GM23338 (cell line): ENCODE measurements around the gene ROGDI. TPM values are rescaled to one million over a fixed set of nuclear protein-coding genes. Genes with fewer than 3 reads are reported as not detected.
A peak's percentile ranks its signal among the peaks of the same experiment; 100 is the strongest.

Experiments used
- ATAC-seq: fragments of 200-7000 bp; cut with Tn5 transposase; 3 replicates; pipeline ENCODE4 v1.9.1; 2020
- DNase-seq: peaks from one replicate; pipeline ENCODE4 v3.0.0-alpha.2; 2015; ENCODE audit warnings: low spot score
- H2AFZ ChIP-seq: fragments of 200-600 bp; sonication (generic); 2 replicates; pipeline ENCODE4 v1.8.0; 2016; ENCODE audit warnings: antibody characterized with exemption, mild to moderate bottlenecking, moderate library complexity
- H3F3A ChIP-seq: fragments of 200-600 bp; sonication (generic); replicated peaks from 2 replicates; pipeline ENCODE4 v1.8.0; 2017; ENCODE audit warnings: antibody characterized with exemption, mixed run types, low read depth
- H3K27ac ChIP-seq: fragments of 200-600 bp; sonication (generic); 2 replicates; pipeline ENCODE4 v1.6.1; 2016; ENCODE audit warnings: low read depth
- H3K27me3 ChIP-seq: fragments of 200-600 bp; sonication (generic); 2 replicates; pipeline ENCODE4 v1.8.0; 2016; ENCODE audit warnings: mild to moderate bottlenecking, mixed run types, moderate library complexity; ENCODE audit not compliant: insufficient read depth
- H3K36me3 ChIP-seq: fragments of 200-600 bp; sonication (generic); 2 replicates; pipeline ENCODE4 v1.8.0; 2016; ENCODE audit warnings: mild to moderate bottlenecking; ENCODE audit not compliant: insufficient read depth
- H3K4me1 ChIP-seq: fragments of 200-600 bp; sonication (generic); 2 replicates; pipeline ENCODE4 v1.8.0; 2016; ENCODE audit warnings: mild to moderate bottlenecking, moderate library complexity; ENCODE audit not compliant: insufficient read depth
- H3K4me2 ChIP-seq: fragments of 200-600 bp; sonication (generic); 2 replicates; pipeline ENCODE4 v1.7.1; 2017; ENCODE audit warnings: mixed run types
- H3K4me3 ChIP-seq: fragments of 200-600 bp; sonication (generic); 2 replicates; pipeline ENCODE4 v1.6.1; 2016; ENCODE audit warnings: mixed run types
- H3K79me2 ChIP-seq: fragments of 200-600 bp; sonication (generic); replicated peaks from 2 replicates; pipeline ENCODE4 v1.8.0; 2017; ENCODE audit warnings: mild to moderate bottlenecking; ENCODE audit not compliant: insufficient read depth
- H3K9me2 ChIP-seq: fragments of 200-600 bp; sonication (generic); 2 replicates; pipeline ENCODE4 v1.8.0; 2017; ENCODE audit not compliant: insufficient read depth
- H4K20me1 ChIP-seq: fragments of 200-600 bp; sonication (generic); replicated peaks from 2 replicates; pipeline ENCODE4 v1.8.0; 2017; ENCODE audit warnings: mild to moderate bottlenecking; ENCODE audit not compliant: insufficient read depth
- H3K27ac Mint-ChIP-seq: 2 replicates; pipeline ENCODE4 v1.8.0; 2020; ENCODE audit warnings: inconsistent platforms, mild to moderate bottlenecking, moderate library complexity, mixed read lengths
- H3K27me3 Mint-ChIP-seq: 3 replicates; pipeline ENCODE4 v1.8.0; 2022; ENCODE audit warnings: low read depth, mild to moderate bottlenecking, moderate library complexity, mixed read lengths, inconsistent platforms; ENCODE audit not compliant: insufficient read depth, poor library complexity
- H3K36me3 Mint-ChIP-seq: 3 replicates; pipeline ENCODE4 v1.8.0; 2021; ENCODE audit warnings: low read depth, mild to moderate bottlenecking, inconsistent platforms, moderate library complexity, mixed read lengths
- H3K4me1 Mint-ChIP-seq: 3 replicates; pipeline ENCODE4 v1.8.0; 2020; ENCODE audit warnings: mild to moderate bottlenecking, inconsistent platforms, mixed read lengths
- H3K4me3 Mint-ChIP-seq: 3 replicates; pipeline ENCODE4 v1.8.0; 2021; ENCODE audit warnings: moderate library complexity, mild to moderate bottlenecking, inconsistent platforms, mixed read lengths
- H3K9me3 Mint-ChIP-seq: 3 replicates; pipeline ENCODE4 v1.8.0; 2020; ENCODE audit warnings: moderate library complexity, mild to moderate bottlenecking, inconsistent platforms, mixed read lengths
- CREB1 ChIP-seq: fragments of 250-450 bp; sonication (Bioruptor Pico); IDR thresholded peaks from 2 replicates; pipeline ENCODE4 v1.5.0; 2020; ENCODE audit warnings: low read depth, mild to moderate bottlenecking, moderate library complexity
- EZH2 ChIP-seq: fragments of 200-600 bp; sonication (generic); IDR thresholded peaks from one replicate; pipeline ENCODE4 v1.8.0; 2017; ENCODE audit warnings: antibody characterized with exemption, mild to moderate bottlenecking, low read depth; ENCODE audit not compliant: unreplicated experiment
- EZH2phosphoT487 ChIP-seq: fragments of 200-600 bp; sonication (generic); IDR thresholded peaks from one replicate; pipeline ENCODE4 v1.8.1; 2018; ENCODE audit warnings: antibody characterized with exemption; ENCODE audit not compliant: unreplicated experiment
- ZNF114 ChIP-seq: fragments of 250-450 bp; sonication (Bioruptor Pico); IDR thresholded peaks from 2 replicates; pipeline ENCODE4 v1.5.0; 2020; ENCODE audit warnings: mild to moderate bottlenecking, moderate library complexity
- polyA plus RNA-seq: library from polyadenylated mRNA; unstranded; fragments of >200 nt; fragmentation: Nextera tagmentation; extraction: Ambion mirVana; gene quantifications from 2 replicates; pipeline ENCODE4 v1.2.1, GENCODE V29; 2016
- total RNA-seq: library from RNA; depleted of rRNA; stranded (reverse); fragments of >200 nt; shearing (Covaris generic); gene quantifications from 2 replicates; pipeline ENCODE4 v1.2.3, GENCODE V29; 2014
- TF ChIP-seq, protein P1 (sequence below), 2 experiments: fragments of 200-600 bp in 1 of 2; sonication (generic) in 1 of 2; conservative IDR thresholded peaks; 2 replicates each; pipeline versions ENCODE4 v1.5.1 to v1.6.1; 2016 to 2017; ENCODE audit warnings: antibody characterized with exemption in 2 of 2, low read depth in 2 of 2, mild to moderate bottlenecking in 2 of 2, moderate library complexity in 1 of 2
- TF ChIP-seq, protein P2 (sequence below): IDR thresholded peaks from 2 replicates; pipeline ENCODE4 v1.6.1; 2016; ENCODE audit warnings: antibody characterized with exemption

ROGDI gene
- total and polyA plus RNA-seq, 2 experiments from 2014 or later: 30.3 to 38.8 TPM

DNA sequence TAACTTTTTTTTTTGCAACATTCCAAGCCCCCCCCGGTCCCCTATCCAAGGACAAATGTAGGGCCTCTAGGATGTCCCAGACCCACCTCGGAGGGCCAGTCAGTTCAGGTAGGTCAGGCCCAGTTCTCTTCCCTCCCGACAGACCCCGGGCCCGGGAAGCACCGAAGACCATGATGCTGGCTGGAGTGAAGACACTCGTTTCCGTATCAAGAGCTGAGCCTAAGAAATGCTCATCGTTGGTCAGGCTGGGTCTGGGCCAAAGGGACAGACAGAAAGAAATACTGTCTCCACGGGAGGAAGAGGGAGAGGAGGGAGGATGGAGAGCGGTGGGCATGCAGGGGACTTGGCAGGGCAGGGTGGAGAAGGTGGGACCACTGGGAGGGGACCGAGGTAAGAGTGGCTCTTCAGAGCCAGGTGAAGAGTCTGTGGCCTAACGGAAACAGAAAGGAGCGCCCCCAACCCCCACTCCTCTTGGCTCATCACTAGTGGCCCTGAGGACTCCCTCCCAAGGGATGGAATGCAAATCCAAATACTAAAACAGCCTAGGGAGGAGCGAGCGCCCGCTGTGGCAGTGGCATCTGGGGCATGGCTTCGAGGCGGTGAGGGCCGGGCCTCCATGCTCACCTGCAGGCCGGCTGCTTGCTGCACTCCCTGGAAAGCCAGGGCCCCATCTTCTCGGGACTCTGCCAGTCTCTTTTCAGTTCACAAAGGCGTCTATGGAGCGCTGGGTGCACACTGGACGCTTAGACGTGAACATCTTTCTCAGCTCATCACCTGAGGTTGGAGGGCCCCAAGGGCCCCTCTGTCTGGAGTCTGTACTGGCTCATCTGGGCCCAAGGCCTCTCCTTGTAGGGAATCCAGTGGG, 1.7 kb upstream of the ROGDI start:
- DNase-seq: peak; percentile 30
- H3K36me3 Mint-ChIP-seq: peaks cover 29% of the 10 kb centered on the region
- no peaks in the 10 kb centered on the region for H3K27me3 ChIP-seq

DNA sequence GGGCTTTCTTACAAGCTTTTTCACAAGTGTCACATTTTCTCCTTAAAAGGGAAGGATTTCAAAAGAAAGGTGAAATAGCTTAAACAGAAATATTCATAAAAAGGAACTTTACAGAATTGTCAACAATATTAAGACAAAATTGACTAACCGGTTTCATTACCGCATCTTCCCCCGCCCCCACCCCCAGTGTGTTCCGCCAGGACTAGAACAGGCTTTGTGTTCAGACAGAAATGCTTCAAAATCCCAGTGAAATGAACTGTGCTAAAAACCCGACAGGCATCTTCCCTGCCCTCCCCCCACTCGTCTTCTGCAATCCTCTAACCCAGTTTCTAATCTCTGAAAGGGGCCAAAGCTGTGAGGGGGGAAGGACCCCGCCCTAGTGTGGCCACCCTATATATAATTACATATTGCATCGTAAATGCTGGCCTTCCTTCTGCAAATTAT, 990 bp upstream of the ROGDI start:
- H3K27me3 ChIP-seq: no peaks in the 10 kb centered on the region
- H3K36me3 ChIP-seq: peaks cover 3% of the 10 kb centered on the region; the same call in 1 of the 2 replicates
- H3K9me2 ChIP-seq: no peaks in the 10 kb centered on the region
- H2AFZ ChIP-seq: no peak overlapping the region
- H3K4me3 Mint-ChIP-seq: peak overlapping the region; percentile 81
- peaks cover 28% of the 10 kb centered on the region for H3K36me3 Mint-ChIP-seq
- H3K4me2 ChIP-seq: peak overlapping the region; percentile 81
- peak overlapping the region; percentile 73 for H3K27ac ChIP-seq
- peaks cover 10% of the 10 kb centered on the region for H3K27me3 Mint-ChIP-seq
- TF ChIP-seq, protein P1, sequence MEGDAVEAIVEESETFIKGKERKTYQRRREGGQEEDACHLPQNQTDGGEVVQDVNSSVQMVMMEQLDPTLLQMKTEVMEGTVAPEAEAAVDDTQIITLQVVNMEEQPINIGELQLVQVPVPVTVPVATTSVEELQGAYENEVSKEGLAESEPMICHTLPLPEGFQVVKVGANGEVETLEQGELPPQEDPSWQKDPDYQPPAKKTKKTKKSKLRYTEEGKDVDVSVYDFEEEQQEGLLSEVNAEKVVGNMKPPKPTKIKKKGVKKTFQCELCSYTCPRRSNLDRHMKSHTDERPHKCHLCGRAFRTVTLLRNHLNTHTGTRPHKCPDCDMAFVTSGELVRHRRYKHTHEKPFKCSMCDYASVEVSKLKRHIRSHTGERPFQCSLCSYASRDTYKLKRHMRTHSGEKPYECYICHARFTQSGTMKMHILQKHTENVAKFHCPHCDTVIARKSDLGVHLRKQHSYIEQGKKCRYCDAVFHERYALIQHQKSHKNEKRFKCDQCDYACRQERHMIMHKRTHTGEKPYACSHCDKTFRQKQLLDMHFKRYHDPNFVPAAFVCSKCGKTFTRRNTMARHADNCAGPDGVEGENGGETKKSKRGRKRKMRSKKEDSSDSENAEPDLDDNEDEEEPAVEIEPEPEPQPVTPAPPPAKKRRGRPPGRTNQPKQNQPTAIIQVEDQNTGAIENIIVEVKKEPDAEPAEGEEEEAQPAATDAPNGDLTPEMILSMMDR (conservative IDR thresholded peaks at IDR 0.05; ENCODE audit: low read depth in 2 of 2): no peak
- TF ChIP-seq CREB1 (CRISPR knock-in tag): no peak
- no peak for TF ChIP-seq EZH2
- TF ChIP-seq, protein P2, sequence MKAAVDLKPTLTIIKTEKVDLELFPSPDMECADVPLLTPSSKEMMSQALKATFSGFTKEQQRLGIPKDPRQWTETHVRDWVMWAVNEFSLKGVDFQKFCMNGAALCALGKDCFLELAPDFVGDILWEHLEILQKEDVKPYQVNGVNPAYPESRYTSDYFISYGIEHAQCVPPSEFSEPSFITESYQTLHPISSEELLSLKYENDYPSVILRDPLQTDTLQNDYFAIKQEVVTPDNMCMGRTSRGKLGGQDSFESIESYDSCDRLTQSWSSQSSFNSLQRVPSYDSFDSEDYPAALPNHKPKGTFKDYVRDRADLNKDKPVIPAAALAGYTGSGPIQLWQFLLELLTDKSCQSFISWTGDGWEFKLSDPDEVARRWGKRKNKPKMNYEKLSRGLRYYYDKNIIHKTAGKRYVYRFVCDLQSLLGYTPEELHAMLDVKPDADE: no peak
- TF ChIP-seq EZH2phosphoT487: no peak
- H3K4me1 ChIP-seq: peaks cover 28% of the 10 kb centered on the region; the same call in 1 of the 2 replicates
- H3K79me2 ChIP-seq: no peaks in the 10 kb centered on the region
- H4K20me1 ChIP-seq: no peaks in the 10 kb centered on the region
- peak overlapping the region; percentile 57 for H3K4me3 ChIP-seq
- no peak for DNase-seq
- H3K9me3 Mint-ChIP-seq: no peaks in the 10 kb centered on the region
- no peak for ATAC-seq
- H3K4me1 Mint-ChIP-seq: peaks cover 26% of the 10 kb centered on the region
- peak overlapping the region; percentile 26; the same call in 1 of the 2 replicates for H3K27ac Mint-ChIP-seq
- H3F3A ChIP-seq: peaks cover 18% of the 10 kb centered on the region; the same call in 1 of the 2 replicates

More for the DNA sequence above, 1.7 kb upstream of the ROGDI start:
- Mint-ChIP-seq H3K4me3 (peak overlapping the region; percentile 81), H3K27ac (peak overlapping the region; percentile 81), H3K27me3 (peaks cover 10% of the 10 kb centered on the region), H3K4me1 (peaks cover 26% of the 10 kb centered on the region), H3K9me3 (no peaks in the 10 kb centered on the region)
- Histone ChIP-seq H3K4me3 (no peak overlapping the region), H3K27ac (peak overlapping the region; percentile 72; the same call in 1 of the 2 replicates), H3F3A (peaks cover 21% of the 10 kb centered on the region; the same call in 1 of the 2 replicates), H2AFZ (no peak overlapping the region), H3K4me2 (peak overlapping the region; percentile 81), H3K9me2 (no peaks in the 10 kb centered on the region), H3K79me2 (no peaks in the 10 kb centered on the region), H3K4me1 (peaks cover 28% of the 10 kb centered on the region; the same call in 1 of the 2 replicates), H4K20me1 (no peaks in the 10 kb centered on the region), H3K36me3 (peaks cover 9% of the 10 kb centered on the region)
- ATAC-seq: no peak
- TF ChIP-seq EZH2phosphoT487 (no peak), ZNF114 (CRISPR knock-in tag) (no peak)
